Muscle of leg (tissue), 16 donors: Measurements from ENCODE around the gene RAB4A. TPM values are rescaled to one million over a fixed set of nuclear protein-coding genes. Genes with fewer than 3 reads are reported as not detected.

Experiments used
- DNase-seq: peaks from one replicate; pipeline ENCODE4 v3.0.0; 2013
- H3K27ac ChIP-seq: one replicate; pipeline ENCODE4 v1.5.1; 2013; ENCODE audit warnings: mild to moderate bottlenecking, low read length, control low read depth
- H3K27me3 ChIP-seq: one replicate; pipeline ENCODE4 v1.6.1; 2013; ENCODE audit warnings: low read length; ENCODE audit not compliant: control insufficient read depth, insufficient read depth
- H3K36me3 ChIP-seq: one replicate; pipeline ENCODE4 v1.6.1; 2013; ENCODE audit warnings: low read length; ENCODE audit not compliant: control insufficient read depth, insufficient read depth
- H3K4me1 ChIP-seq: one replicate; pipeline ENCODE4 v1.6.1; 2013; ENCODE audit warnings: low read length; ENCODE audit not compliant: control insufficient read depth, insufficient read depth
- H3K4me3 ChIP-seq: one replicate; pipeline ENCODE4 v1.5.1; 2013; ENCODE audit warnings: low read length, control low read depth
- H3K9me3 ChIP-seq: replicated peaks from 2 replicates; pipeline ENCODE4 v1.6.1; 2013; ENCODE audit warnings: low read depth, low read length; ENCODE audit not compliant: control insufficient read depth
- WGBS: methylation state at CpG from one replicate; pipeline ENCODE4 v1.1.5; 2013; ENCODE audit warnings: missing lambda C conversion rate; ENCODE audit not compliant: insufficient coverage; 5-methylcytosine and 5-hydroxymethylcytosine counted together
- long read RNA-seq, 11 donors: transcript quantifications; one replicate each; lab custom pipeline, GENCODE V29; 2026
- polyA plus RNA-seq, 8 donors: library from polyadenylated mRNA; unstranded; fragments of 120-200 nt; gene quantifications; one replicate each; pipeline versions ENCODE4 v1.2.1 to v1.2.3, GENCODE V29; 2013; ENCODE audit warnings: inconsistent platforms in 1 of 8, low replicate concordance in 1 of 8; ENCODE audit not compliant: insufficient read length in 8 of 8, insufficient read depth in 1 of 8
- total RNA-seq: library from RNA; stranded (reverse); fragments of 120-200 nt; gene quantifications from one replicate; pipeline ENCODE4 v1.2.4, GENCODE V29; 2013

The RAB4A gene, protein sequence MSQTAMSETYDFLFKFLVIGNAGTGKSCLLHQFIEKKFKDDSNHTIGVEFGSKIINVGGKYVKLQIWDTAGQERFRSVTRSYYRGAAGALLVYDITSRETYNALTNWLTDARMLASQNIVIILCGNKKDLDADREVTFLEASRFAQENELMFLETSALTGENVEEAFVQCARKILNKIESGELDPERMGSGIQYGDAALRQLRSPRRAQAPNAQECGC
- total RNA-seq: 39.0 TPM
- 10 to 100 TPM; 48.4 to 57.8 (median 51.4) TPM for polyA plus RNA-seq
- long read RNA-seq, donor 1, transcript RAB4A-201 (8 exons, 2,966 nt): major isoform, 14 of 14 reads
- long read RNA-seq, donor 1, partial matches to known transcripts: 0 of 14 reads
- long read RNA-seq, donor 1, other reads (novel, unspliced or antisense): 0 of 14 reads
- long read RNA-seq, donor 2, partial matches to known transcripts: 0 of 3 reads
- long read RNA-seq, donor 2, other reads (novel, unspliced or antisense): 0 of 3 reads
- long read RNA-seq, donor 3, transcript RAB4A-201 (8 exons, 2,966 nt): major isoform, 26 of 26 reads
- long read RNA-seq, donor 3, partial matches to known transcripts: 0 of 26 reads
- long read RNA-seq, donor 3, other reads (novel, unspliced or antisense): 0 of 26 reads
- long read RNA-seq, donor 4, transcript RAB4A-201 (8 exons, 2,966 nt): major isoform, 14 of 15 reads
- long read RNA-seq, donor 4, partial matches to known transcripts: 0 of 15 reads
- long read RNA-seq, donor 4, other reads (novel, unspliced or antisense): 0 of 15 reads
- long read RNA-seq, donor 5, transcript RAB4A-201 (8 exons, 2,966 nt): major isoform, 51 of 54 reads
- long read RNA-seq, donor 5, partial matches to known transcripts: 0 of 54 reads
- long read RNA-seq, donor 5, other reads (novel, unspliced or antisense): 0 of 54 reads
- long read RNA-seq, donor 6, transcript RAB4A-201 (8 exons, 2,966 nt): major isoform, 44 of 49 reads
- long read RNA-seq, donor 6, partial matches to known transcripts: 0 of 49 reads
- long read RNA-seq, donor 6, other reads (novel, unspliced or antisense): 0 of 49 reads
- long read RNA-seq, donor 7, transcript RAB4A-201 (8 exons, 2,966 nt): major isoform, 21 of 22 reads
- long read RNA-seq, donor 7, partial matches to known transcripts: 0 of 22 reads
- long read RNA-seq, donor 7, other reads (novel, unspliced or antisense): 0 of 22 reads
- long read RNA-seq, donor 8, transcript RAB4A-201 (8 exons, 2,966 nt): major isoform, 19 of 19 reads
- long read RNA-seq, donor 8, partial matches to known transcripts: 0 of 19 reads
- long read RNA-seq, donor 8, other reads (novel, unspliced or antisense): 0 of 19 reads
- long read RNA-seq, donor 9, transcript RAB4A-201 (8 exons, 2,966 nt): major isoform, 23 of 24 reads
- long read RNA-seq, donor 9, partial matches to known transcripts: 0 of 24 reads
- long read RNA-seq, donor 9, other reads (novel, unspliced or antisense): 0 of 24 reads
- long read RNA-seq, donor 10, transcript RAB4A-201 (8 exons, 2,966 nt): major isoform, 34 of 34 reads
- long read RNA-seq, donor 10, partial matches to known transcripts: 0 of 34 reads
- long read RNA-seq, donor 10, other reads (novel, unspliced or antisense): 0 of 34 reads
- long read RNA-seq, donor 11, transcript RAB4A-201 (8 exons, 2,966 nt): major isoform, 18 of 19 reads
- long read RNA-seq, donor 11, partial matches to known transcripts: 0 of 19 reads
- long read RNA-seq, donor 11, other reads (novel, unspliced or antisense): 0 of 19 reads

DNA sequence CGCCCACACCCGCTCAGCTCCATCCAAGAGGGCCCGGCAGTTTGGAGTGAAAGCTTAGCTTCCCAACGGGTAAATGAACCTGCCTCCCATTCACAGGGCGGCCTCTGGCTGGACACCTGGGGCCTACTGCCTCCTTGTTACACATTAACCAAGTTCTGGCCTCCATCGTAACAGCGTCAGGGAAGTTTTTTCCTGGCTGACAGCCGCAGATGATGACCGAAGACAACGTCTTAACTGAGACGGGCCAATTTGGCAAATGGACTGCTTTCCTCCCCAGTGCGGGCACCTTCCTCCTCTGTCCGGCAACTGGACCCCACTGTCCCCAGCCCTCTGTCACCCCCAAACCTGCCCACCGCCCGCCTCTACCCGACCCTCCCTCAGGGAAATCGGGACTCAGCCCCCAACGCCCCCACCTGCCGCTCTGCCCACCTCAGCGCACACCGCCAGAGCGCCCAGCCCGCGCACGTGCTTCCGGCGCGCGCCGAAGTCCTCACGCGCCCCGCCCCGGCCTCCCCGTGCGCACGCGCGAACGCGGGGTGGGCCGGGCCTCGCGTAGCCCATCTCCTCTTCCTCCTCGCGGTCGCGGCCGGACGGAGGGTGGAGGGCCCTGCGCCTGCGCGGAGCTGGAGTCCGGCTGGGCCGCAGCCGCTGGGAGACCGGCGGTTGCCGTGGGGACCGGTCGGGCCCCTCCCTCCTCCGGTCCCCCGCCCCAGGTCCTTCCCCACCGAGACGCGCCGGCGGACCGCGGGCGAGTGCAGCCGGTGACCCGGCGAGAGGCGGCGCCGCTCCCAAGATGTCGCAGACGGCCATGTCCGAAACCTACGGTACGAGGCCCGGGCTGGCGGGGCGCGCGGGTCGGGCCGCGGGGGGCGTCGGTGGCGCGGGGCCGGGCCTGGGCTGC, at the start of gene RAB4A:
TSS of gene RAB4A (plus strand) at position 565 of the 901 bp plus-strand sequence. CDS start at position 794, 229 bp downstream.
- no peaks in the 10 kb centered on the region for H3K27me3 ChIP-seq
- DNase-seq: peak; percentile 94

DNA sequence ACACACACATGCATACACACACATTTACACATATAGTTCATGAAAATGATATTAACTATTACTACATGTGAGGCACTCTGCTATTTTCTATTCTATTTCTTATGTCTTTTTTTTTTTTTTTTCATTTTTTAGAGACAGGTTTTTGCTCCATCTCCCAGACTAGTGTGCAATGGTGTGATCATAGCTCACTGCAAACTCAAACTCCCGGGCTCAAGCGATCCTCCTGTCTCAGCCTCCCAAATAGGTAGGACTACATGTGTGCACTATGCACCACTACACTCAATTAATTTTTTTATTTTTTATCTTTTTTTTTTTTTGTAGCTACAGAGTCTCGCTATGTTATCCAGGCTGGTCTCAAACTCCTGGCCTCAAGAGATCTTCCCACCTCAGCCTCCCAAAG, 48.8 kb upstream of the RAB4A start:
- Histone ChIP-seq H3K27ac (no peak overlapping the region), H3K9me3 (no peaks in the 10 kb centered on the region), H3K4me1 (no peaks in the 10 kb centered on the region), H3K36me3 (no peaks in the 10 kb centered on the region), H3K27me3 (no peaks in the 10 kb centered on the region), H3K4me3 (no peak overlapping the region)
- WGBS: no CpG with 5 or more reads among the region's 3 CpGs
- DNase-seq: no peak

More for the DNA sequence above, at the start of gene RAB4A:
- H3K4me3 ChIP-seq: peak within 1 kb of the TSS; percentile 63
- WGBS: 10% methylated on average over 90 of the region's 95 CpGs
- H3K4me1 ChIP-seq: peaks cover 18% of the 10 kb centered on the region
- H3K27ac ChIP-seq: peak within 1 kb of the TSS; percentile 65
- H3K9me3 ChIP-seq: peaks cover 10% of the 10 kb centered on the region
- H3K36me3 ChIP-seq: no peaks in the 10 kb centered on the region

DNA sequence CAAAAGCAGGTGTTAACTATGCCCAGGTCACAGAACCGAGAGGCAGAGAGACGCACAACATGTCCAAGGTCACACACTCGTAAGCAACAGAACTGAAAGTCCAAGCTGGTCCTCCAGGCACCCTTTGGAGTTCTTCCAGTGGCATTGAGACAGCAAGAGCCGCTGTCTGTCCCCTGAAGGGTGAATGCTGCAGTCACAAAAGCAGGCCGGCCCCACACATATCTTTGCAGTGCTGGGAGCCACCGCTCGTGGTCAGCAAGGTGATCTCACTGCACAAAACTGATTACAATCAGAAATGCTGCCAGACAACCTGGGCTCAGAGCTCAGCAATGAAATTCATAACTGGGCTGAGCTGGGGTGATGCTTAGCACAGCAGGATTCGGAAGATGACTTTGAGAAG, 47.4 kb upstream of the RAB4A start:
- Histone ChIP-seq H3K4me3 (no peak overlapping the region), H3K27ac (no peak overlapping the region), H3K4me1 (no peaks in the 10 kb centered on the region), H3K27me3 (no peaks in the 10 kb centered on the region), H3K36me3 (no peaks in the 10 kb centered on the region), H3K9me3 (no peaks in the 10 kb centered on the region)
- WGBS: 73% methylated on average over 7 of the region's 8 CpGs
- DNase-seq: no peak

DNA sequence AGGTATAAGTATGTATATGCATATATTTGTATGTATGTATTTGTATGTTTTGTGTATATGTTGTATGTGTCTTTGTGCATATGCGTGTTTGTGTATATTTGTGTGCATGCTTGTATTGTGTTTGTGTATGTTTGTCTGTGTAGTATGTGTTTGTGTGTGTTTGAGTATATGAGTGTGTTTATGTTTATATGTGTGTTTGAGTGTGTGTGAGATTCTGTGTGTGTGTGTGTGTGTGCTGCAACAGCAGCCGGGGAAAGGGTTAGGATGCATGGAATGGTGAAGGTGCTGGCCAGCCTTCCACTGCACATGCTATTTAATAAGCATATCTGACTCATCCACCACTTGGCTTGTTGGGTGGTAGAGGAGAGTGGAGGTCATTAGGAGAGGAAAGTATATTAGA, 46.6 kb upstream of the RAB4A start:
- no peak for DNase-seq
- no peak overlapping the region for H3K4me3 ChIP-seq
- WGBS: 100% methylated on average over 1 of the region's 2 CpGs
- H3K27me3 ChIP-seq: no peaks in the 10 kb centered on the region
- no peaks in the 10 kb centered on the region for H3K9me3 ChIP-seq
- no peaks in the 10 kb centered on the region for H3K36me3 ChIP-seq
- peaks cover 5% of the 10 kb centered on the region for H3K4me1 ChIP-seq
- H3K27ac ChIP-seq: no peak overlapping the region

DNA sequence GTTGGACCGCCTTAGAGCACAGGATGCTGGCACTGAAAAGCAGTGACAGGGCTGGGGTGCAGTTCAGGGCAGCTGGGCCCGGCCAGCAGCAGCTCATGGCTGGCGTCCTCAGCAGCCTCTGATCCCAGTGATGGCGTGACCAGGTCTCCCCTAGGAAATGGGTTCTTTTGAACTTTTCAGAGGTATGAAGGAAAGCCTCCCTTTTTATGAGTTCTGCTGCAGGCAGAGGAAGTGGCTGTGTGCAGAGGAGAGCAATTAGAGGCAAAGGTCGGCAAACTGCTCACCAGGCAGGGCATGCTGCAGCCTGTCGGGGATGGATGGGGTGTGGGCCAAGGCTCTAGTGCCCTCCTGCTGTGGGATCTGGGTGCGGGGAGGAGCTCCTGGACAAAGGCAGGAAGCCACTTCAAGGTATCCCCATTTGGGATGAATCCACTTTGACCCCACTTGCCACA, 45.6 kb upstream of the RAB4A start:
- DNase-seq: no peak
- Histone ChIP-seq H3K36me3 (no peaks in the 10 kb centered on the region), H3K27ac (no peak overlapping the region), H3K9me3 (no peaks in the 10 kb centered on the region), H3K4me1 (peaks cover 16% of the 10 kb centered on the region), H3K27me3 (no peaks in the 10 kb centered on the region), H3K4me3 (no peak overlapping the region)
- WGBS: 77% methylated on average over 6 of the region's 7 CpGs

- Histone ChIP-seq H3K4me1 (peaks cover 17% of the 10 kb centered on the region), H3K36me3 (no peaks in the 10 kb centered on the region), H3K9me3 (no peaks in the 10 kb centered on the region), H3K4me3 (no peak overlapping the region), H3K27me3 (peaks cover under 1% of the 10 kb centered on the region), H3K27ac (no peak overlapping the region)
- 86% methylated on average over 2 of the region's 4 CpGs for WGBS
- DNase-seq: peak; percentile 34
Observed at GRCh38 chr1:229226796-229227195, 44.1 kb upstream of the RAB4A start.

GRCh38 chr1:229227298-229227919, 43.5 kb upstream of the RAB4A start:
- Histone ChIP-seq H3K36me3 (no peaks in the 10 kb centered on the region), H3K27me3 (peaks cover 3% of the 10 kb centered on the region), H3K9me3 (no peaks in the 10 kb centered on the region), H3K27ac (no peak overlapping the region), H3K4me1 (peaks cover 17% of the 10 kb centered on the region), H3K4me3 (no peak overlapping the region)
- DNase-seq: peak; percentile 86
- WGBS: under 1% methylated on average over 10 of the region's 15 CpGs

DNA sequence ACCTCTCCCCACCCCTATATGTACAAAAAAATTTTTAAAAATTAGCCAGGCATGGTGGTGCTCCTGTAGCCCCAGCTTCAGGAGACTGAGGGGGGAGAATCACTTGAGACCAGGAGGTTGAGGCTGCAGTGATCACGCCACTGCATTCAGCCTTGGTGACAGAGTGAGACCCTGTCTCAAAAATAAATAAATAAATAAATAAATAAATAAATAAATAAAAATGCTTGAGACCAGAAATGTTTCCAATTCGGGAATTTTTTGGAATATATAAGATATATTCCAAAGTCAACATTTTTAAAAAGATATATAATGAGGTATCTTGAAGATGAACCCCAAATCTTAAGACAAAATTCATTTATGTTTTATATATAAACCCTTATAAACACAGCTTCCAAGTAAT, 42.4 kb upstream of the RAB4A start:
- Histone ChIP-seq H3K36me3 (no peaks in the 10 kb centered on the region), H3K4me3 (no peak overlapping the region), H3K27me3 (peaks cover 3% of the 10 kb centered on the region), H3K4me1 (peaks cover 17% of the 10 kb centered on the region), H3K27ac (no peak overlapping the region), H3K9me3 (no peaks in the 10 kb centered on the region)
- DNase-seq: no peak
- no CpG with 5 or more reads among the region's 2 CpGs for WGBS
